ENCODE data around the gene ADAMTS2. TPM values are rescaled to one million over a fixed set of nuclear protein-coding genes. Genes with fewer than 3 reads are reported as not detected.

ADAMTS2 gene
- total RNA-seq, 1 experiment from 2014 or later, result not detected

GRCh38 chr5:179270581-179271427 is 74.5 kb downstream of the ADAMTS2 start:
- no peak for DNase-seq (ENCODE audit: extremely low read depth, low read depth)

- no peak for DNase-seq (ENCODE audit: extremely low read depth, low read depth)
Observed at GRCh38 chr5:179269781-179270543, 75.3 kb downstream of the ADAMTS2 start.

- DNase-seq (ENCODE audit: extremely low read depth, low read depth), result no peak
Observed at GRCh38 chr5:179268966-179269693, 76.1 kb downstream of the ADAMTS2 start.

GRCh38 chr5:179268399-179268952 is 76.8 kb downstream of the ADAMTS2 start:
- no peak for DNase-seq (ENCODE audit: extremely low read depth, low read depth)

GRCh38 chr5:179267671-179268083 is 77.6 kb downstream of the ADAMTS2 start:
- DNase-seq (ENCODE audit: extremely low read depth, low read depth), result no peak

- no peak for DNase-seq (ENCODE audit: extremely low read depth, low read depth)
Observed at GRCh38 chr5:179267071-179267670, 78.1 kb downstream of the ADAMTS2 start.

GRCh38 chr5:179266291-179267070 is 78.8 kb downstream of the ADAMTS2 start:
- DNase-seq (ENCODE audit: extremely low read depth, low read depth), result no peak

- DNase-seq (ENCODE audit: extremely low read depth, low read depth), result no peak
Observed at GRCh38 chr5:179265514-179266290, 79.6 kb downstream of the ADAMTS2 start.

GRCh38 chr5:179264783-179265513 is 80.3 kb downstream of the ADAMTS2 start:
- DNase-seq (ENCODE audit: extremely low read depth, low read depth), result no peak

- DNase-seq (ENCODE audit: extremely low read depth, low read depth), result no peak
Observed at GRCh38 chr5:179264053-179264782, 81.0 kb downstream of the ADAMTS2 start.

- DNase-seq (ENCODE audit: extremely low read depth, low read depth), result no peak
Observed at GRCh38 chr5:179263391-179264052, 81.7 kb downstream of the ADAMTS2 start.

- no peak for DNase-seq (ENCODE audit: extremely low read depth, low read depth)
Observed at GRCh38 chr5:179262126-179262920, 82.9 kb downstream of the ADAMTS2 start.

GRCh38 chr5:179261301-179262125 is 83.7 kb downstream of the ADAMTS2 start:
- no peak for DNase-seq (ENCODE audit: extremely low read depth, low read depth)

- DNase-seq (ENCODE audit: extremely low read depth, low read depth), result no peak
Observed at GRCh38 chr5:179260324-179261070, 84.8 kb downstream of the ADAMTS2 start.

Measured in NCI-H460 (cell line).